ENCODE data around the gene HCAR2.
"Not testable (repeated sequence)": the region's sequence is repeated elsewhere in the genome, so short reads cannot be mapped to it uniquely, and the experiment has no call there.

- TF ChIP-seq, protein P1, sequence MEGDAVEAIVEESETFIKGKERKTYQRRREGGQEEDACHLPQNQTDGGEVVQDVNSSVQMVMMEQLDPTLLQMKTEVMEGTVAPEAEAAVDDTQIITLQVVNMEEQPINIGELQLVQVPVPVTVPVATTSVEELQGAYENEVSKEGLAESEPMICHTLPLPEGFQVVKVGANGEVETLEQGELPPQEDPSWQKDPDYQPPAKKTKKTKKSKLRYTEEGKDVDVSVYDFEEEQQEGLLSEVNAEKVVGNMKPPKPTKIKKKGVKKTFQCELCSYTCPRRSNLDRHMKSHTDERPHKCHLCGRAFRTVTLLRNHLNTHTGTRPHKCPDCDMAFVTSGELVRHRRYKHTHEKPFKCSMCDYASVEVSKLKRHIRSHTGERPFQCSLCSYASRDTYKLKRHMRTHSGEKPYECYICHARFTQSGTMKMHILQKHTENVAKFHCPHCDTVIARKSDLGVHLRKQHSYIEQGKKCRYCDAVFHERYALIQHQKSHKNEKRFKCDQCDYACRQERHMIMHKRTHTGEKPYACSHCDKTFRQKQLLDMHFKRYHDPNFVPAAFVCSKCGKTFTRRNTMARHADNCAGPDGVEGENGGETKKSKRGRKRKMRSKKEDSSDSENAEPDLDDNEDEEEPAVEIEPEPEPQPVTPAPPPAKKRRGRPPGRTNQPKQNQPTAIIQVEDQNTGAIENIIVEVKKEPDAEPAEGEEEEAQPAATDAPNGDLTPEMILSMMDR (IDR thresholded peaks at IDR 0.05), result not testable (repeated sequence)
- TF ChIP-seq EZH2 (IDR thresholded peaks at IDR 0.05; ENCODE audit: borderline replicate concordance, insufficient read depth, low read depth, low read length, poor library complexity, severe bottlenecking), result not testable (repeated sequence)
These were observed 22.2 kb downstream of the HCAR2 start for GRCh38 chr12:122680989-122681388.
